K562 (cell line): ENCODE measurements around the gene ADAT3. TPM values are rescaled to one million over a fixed set of nuclear protein-coding genes. Genes with fewer than 3 reads are reported as not detected.

Experiments
- DIDO1 ChIP-seq: fragments of 450-650 bp; IDR thresholded peaks from 2 replicates; pipeline ENCODE4 v1.6.1; 2016; ENCODE audit warnings: low read depth, missing biosample characterization, missing genetic modification characterization
- EZH2 ChIP-seq: IDR thresholded peaks from 2 replicates; pipeline ENCODE4 v1.6.1; 2012; ENCODE audit warnings: low read depth, mild to moderate bottlenecking, inconsistent platforms, low read length, borderline replicate concordance
- FOXK2 ChIP-seq, 2 experiments: fragments of 450-650 bp; IDR thresholded peaks in 1 of 2; conservative IDR thresholded peaks in 1 of 2; 2 replicates each; pipeline ENCODE4 v1.6.1; 2016; ENCODE audit warnings: low read depth in 2 of 2, mild to moderate bottlenecking in 1 of 2
- KDM5B ChIP-seq: fragments of 200-600 bp; sonication (generic); IDR thresholded peaks from 2 replicates; pipeline ENCODE4 v1.6.1; 2012; ENCODE audit warnings: low read depth, mild to moderate bottlenecking, moderate library complexity, low read length, control low read depth, inconsistent platforms; ENCODE audit not compliant: insufficient replicate concordance
- NFIX ChIP-seq: fragments of 250-450 bp; sonication (Bioruptor Pico); IDR thresholded peaks from 2 replicates; pipeline ENCODE4 v1.4.0; 2020; ENCODE audit warnings: low read depth, mild to moderate bottlenecking, moderate library complexity
- PPARD ChIP-seq: fragments of 250-450 bp; sonication (Bioruptor Pico); IDR thresholded peaks from 2 replicates; pipeline ENCODE4 v1.8.0; 2022; ENCODE audit warnings: inconsistent platforms, mild to moderate bottlenecking, moderate library complexity
- RBBP5 ChIP-seq: fragments of 200-600 bp; sonication (generic); IDR thresholded peaks from 2 replicates; pipeline ENCODE4 v1.6.1; 2012; ENCODE audit warnings: borderline replicate concordance, mild to moderate bottlenecking, low read length, control low read depth, inconsistent platforms; ENCODE audit not compliant: insufficient read depth, poor library complexity, severe bottlenecking
- RBFOX2 ChIP-seq: fragments of 200-400 bp; formaldehyde crosslinking; IDR thresholded peaks from 2 replicates; pipeline ENCODE4 v1.6.1; 2017; ENCODE audit warnings: low read depth, mild to moderate bottlenecking, low read length, moderate library complexity
- SP2 ChIP-seq: IDR thresholded peaks from 2 replicates; pipeline ENCODE4 v1.6.1; 2011; ENCODE audit warnings: mild to moderate bottlenecking, low read depth, low read length, moderate library complexity; ENCODE audit not compliant: poor library complexity, severe bottlenecking; ENCODE audit errors: extremely low read depth
- TBP ChIP-seq: optimal IDR thresholded peaks from 2 replicates; pipeline ENCODE3; 2011; ENCODE audit warnings: low read depth, low read length, improper control_type of control experiment
- U2AF1 ChIP-seq: fragments of 200-400 bp; formaldehyde crosslinking; optimal IDR thresholded peaks from 2 replicates; pipeline ENCODE3; 2017; ENCODE audit warnings: mild to moderate bottlenecking, low read depth, low read length, moderate library complexity
- ZBTB8A ChIP-seq: fragments of 450-650 bp; IDR thresholded peaks from 2 replicates; pipeline ENCODE4 v1.6.1; 2018; ENCODE audit warnings: mild to moderate bottlenecking, moderate library complexity; ENCODE audit not compliant: partially characterized antibody
- ZNF121 ChIP-seq: sonication (generic); formaldehyde crosslinking; conservative IDR thresholded peaks from 2 replicates; pipeline ENCODE4 v1.8.0; 2022; ENCODE audit warnings: missing genetic modification reagents
- ZNF224 ChIP-seq: sonication (generic); formaldehyde crosslinking; IDR thresholded peaks from 2 replicates; pipeline ENCODE4 v1.8.0; 2022; ENCODE audit warnings: mild to moderate bottlenecking, missing genetic modification reagents
- ZNF830 ChIP-seq: fragments of 250-450 bp; sonication (Bioruptor Pico); IDR thresholded peaks from 2 replicates; pipeline ENCODE4 v1.5.0; 2021; ENCODE audit warnings: mild to moderate bottlenecking
- polyA plus RNA-seq, 8 experiments: library from polyadenylated mRNA; depleted of rRNA in 4 of 8; stranded (reverse) in 5 of 8; unstranded in 3 of 8; fragments of >200 nt; fragmentation: Nextera tagmentation in 2 of 8; fragmentation: Illumina TruSeq in 1 of 8; extraction: Ambion mirVana in 2 of 8; extraction: Trizol in 1 of 8; gene quantifications; 2 replicates each; pipeline versions ENCODE4 v1.2.1 to v1.2.3, GENCODE V29; 2011 to 2014; ENCODE audit warnings: inconsistent platforms in 1 of 8, missing spikeins in 1 of 8
- total RNA-seq, 7 experiments: library from RNA; depleted of rRNA in 6 of 7; stranded (reverse); fragments of >200 nt in 6 of 7; fragmentation: Illumina TruSeq in 2 of 7; extraction: Trizol in 2 of 7; gene quantifications; 2 replicates each; pipeline versions ENCODE4 v1.2.1 to v1.2.3, GENCODE V29; 2011 to 2021; ENCODE audit warnings: low replicate concordance in 1 of 7
- TF ChIP-seq, protein P1 (sequence below): fragments of 450-650 bp; IDR thresholded peaks from one replicate; pipeline ENCODE4 v1.6.1; 2018; ENCODE audit warnings: mild to moderate bottlenecking, moderate library complexity; ENCODE audit not compliant: partially characterized antibody
- TF ChIP-seq, protein P2 (sequence below): sonication (generic); formaldehyde crosslinking; IDR thresholded peaks from 2 replicates; pipeline ENCODE4 v1.8.0; 2022; ENCODE audit warnings: missing genetic modification reagents, mild to moderate bottlenecking, moderate library complexity, borderline replicate concordance
- TF ChIP-seq, protein P3 (sequence below): fragments of 250-450 bp; sonication (Bioruptor Pico); IDR thresholded peaks from 2 replicates; pipeline ENCODE4 v1.8.0; 2022; ENCODE audit warnings: moderate library complexity, mild to moderate bottlenecking, inconsistent platforms
- TF ChIP-seq, protein P4 (sequence below): fragments of 150-350 bp; IDR thresholded peaks from 2 replicates; pipeline ENCODE4 v1.6.1; 2014; ENCODE audit warnings: low read depth, mild to moderate bottlenecking, low read length, borderline replicate concordance

ADAT3 gene
- total and polyA plus RNA-seq, 9 of the 15 experiments (the other 6 are each of a cell fraction or from before 2014, with no cell fraction given): 0.67 to 15.6 (median 7.8) TPM; not detected in 4

DNA sequence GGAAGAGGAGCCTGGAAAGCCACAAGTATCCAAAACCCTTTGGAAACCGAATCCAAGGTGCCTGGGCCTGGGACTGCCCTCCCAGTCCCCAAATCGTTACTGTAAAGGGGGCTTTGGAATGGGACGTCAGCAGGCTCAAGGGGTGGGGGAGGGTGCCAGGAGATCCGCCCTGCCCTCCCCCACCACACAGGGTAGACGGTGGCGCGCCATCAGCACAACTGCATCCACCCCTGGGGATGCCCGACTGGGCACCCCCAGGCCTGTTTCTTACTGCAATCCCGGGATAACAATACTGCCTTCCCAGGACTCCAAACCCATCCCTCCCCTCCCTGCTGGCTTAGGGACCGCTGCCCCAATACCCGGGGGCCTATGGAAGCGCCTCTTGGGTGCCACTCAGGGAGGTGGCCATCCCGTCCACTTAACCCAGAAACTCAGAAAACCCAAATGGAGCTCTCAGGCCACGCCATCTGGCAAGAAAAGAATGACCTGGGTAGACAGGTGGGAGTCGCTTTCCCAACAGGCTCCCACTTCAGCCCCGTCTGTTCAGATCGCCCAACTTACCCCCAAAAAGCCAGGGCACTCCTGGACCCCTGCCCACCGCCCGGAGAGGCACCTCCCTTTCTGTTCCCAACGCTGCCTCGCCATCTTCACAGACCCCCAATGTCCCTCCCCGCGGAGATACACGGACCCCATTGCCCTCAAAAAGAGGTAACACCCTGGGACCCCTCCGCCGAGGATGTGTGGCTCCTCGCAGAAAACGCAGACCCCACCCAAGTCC is 44.2 kb upstream of the ADAT3 start (continued):
- TF ChIP-seq, protein P1, sequence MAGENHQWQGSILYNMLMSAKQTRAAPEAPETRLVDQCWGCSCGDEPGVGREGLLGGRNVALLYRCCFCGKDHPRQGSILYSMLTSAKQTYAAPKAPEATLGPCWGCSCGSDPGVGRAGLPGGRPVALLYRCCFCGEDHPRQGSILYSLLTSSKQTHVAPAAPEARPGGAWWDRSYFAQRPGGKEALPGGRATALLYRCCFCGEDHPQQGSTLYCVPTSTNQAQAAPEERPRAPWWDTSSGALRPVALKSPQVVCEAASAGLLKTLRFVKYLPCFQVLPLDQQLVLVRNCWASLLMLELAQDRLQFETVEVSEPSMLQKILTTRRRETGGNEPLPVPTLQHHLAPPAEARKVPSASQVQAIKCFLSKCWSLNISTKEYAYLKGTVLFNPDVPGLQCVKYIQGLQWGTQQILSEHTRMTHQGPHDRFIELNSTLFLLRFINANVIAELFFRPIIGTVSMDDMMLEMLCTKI: no peak
- TF ChIP-seq RBBP5: peak; percentile 39
- TF ChIP-seq RBFOX2: 0 out of 2 replicates have a peak, but pooled peaks have one; percentile 0
- no peak for TF ChIP-seq ZBTB8A
- no peak for TF ChIP-seq EZH2
- TF ChIP-seq, protein P2, sequence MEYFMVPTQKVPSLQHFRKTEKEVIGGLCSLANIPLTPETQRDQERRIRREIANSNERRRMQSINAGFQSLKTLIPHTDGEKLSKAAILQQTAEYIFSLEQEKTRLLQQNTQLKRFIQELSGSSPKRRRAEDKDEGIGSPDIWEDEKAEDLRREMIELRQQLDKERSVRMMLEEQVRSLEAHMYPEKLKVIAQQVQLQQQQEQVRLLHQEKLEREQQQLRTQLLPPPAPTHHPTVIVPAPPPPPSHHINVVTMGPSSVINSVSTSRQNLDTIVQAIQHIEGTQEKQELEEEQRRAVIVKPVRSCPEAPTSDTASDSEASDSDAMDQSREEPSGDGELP (CRISPR knock-in tag): peak; percentile 20; the same call in 1 of the 2 replicates
- TF ChIP-seq NFIX (CRISPR knock-in tag): no peak
- TF ChIP-seq ZNF224: no peak
- TF ChIP-seq KDM5B: peak; percentile 2
- no peak for TF ChIP-seq ZNF121 (CRISPR knock-in tag)
- TF ChIP-seq SP2: no peak
- no peak for TF ChIP-seq ZNF830
- TF ChIP-seq, protein P3, sequence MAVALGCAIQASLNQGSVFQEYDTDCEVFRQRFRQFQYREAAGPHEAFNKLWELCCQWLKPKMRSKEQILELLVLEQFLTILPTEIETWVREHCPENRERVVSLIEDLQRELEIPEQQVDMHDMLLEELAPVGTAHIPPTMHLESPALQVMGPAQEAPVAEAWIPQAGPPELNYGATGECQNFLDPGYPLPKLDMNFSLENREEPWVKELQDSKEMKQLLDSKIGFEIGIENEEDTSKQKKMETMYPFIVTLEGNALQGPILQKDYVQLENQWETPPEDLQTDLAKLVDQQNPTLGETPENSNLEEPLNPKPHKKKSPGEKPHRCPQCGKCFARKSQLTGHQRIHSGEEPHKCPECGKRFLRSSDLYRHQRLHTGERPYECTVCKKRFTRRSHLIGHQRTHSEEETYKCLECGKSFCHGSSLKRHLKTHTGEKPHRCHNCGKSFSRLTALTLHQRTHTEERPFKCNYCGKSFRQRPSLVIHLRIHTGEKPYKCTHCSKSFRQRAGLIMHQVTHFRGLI (CRISPR knock-in tag): no peak
- no peak for TF ChIP-seq DIDO1
- no peak for TF ChIP-seq U2AF1
- TF ChIP-seq, protein P4, sequence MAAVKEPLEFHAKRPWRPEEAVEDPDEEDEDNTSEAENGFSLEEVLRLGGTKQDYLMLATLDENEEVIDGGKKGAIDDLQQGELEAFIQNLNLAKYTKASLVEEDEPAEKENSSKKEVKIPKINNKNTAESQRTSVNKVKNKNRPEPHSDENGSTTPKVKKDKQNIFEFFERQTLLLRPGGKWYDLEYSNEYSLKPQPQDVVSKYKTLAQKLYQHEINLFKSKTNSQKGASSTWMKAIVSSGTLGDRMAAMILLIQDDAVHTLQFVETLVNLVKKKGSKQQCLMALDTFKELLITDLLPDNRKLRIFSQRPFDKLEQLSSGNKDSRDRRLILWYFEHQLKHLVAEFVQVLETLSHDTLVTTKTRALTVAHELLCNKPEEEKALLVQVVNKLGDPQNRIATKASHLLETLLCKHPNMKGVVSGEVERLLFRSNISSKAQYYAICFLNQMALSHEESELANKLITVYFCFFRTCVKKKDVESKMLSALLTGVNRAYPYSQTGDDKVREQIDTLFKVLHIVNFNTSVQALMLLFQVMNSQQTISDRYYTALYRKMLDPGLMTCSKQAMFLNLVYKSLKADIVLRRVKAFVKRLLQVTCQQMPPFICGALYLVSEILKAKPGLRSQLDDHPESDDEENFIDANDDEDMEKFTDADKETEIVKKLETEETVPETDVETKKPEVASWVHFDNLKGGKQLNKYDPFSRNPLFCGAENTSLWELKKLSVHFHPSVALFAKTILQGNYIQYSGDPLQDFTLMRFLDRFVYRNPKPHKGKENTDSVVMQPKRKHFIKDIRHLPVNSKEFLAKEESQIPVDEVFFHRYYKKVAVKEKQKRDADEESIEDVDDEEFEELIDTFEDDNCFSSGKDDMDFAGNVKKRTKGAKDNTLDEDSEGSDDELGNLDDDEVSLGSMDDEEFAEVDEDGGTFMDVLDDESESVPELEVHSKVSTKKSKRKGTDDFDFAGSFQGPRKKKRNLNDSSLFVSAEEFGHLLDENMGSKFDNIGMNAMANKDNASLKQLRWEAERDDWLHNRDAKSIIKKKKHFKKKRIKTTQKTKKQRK: no peak
- no peak for TF ChIP-seq TBP
- no peak for TF ChIP-seq PPARD (CRISPR knock-in tag)
- TF ChIP-seq FOXK2 (conservative IDR thresholded peaks at IDR 0.05 in 1 of 2, IDR thresholded peaks at IDR 0.05 in 1 of 2; ENCODE audit: low read depth in 2 of 2): no peak
